HepG2 (cell line): ENCODE data around the gene ATF3. TPM values are rescaled to one million over a fixed set of nuclear protein-coding genes. Genes with fewer than 3 reads are reported as not detected.
A peak's percentile ranks its signal among the peaks of the same experiment; 100 is the strongest.

ENCODE experiments used
- AHR ChIP-seq: IDR thresholded peaks from 2 replicates; pipeline ENCODE4 v1.6.1; 2018; ENCODE audit warnings: missing genetic modification reagents, missing compliant biosample characterization
- ATF4 ChIP-seq, 2 experiments: fragments of 450-650 bp in 1 of 2; sonication (generic) in 1 of 2; formaldehyde crosslinking; IDR thresholded peaks; 2 replicates each; pipeline versions ENCODE4 v1.5.0 to v1.8.0; 2020 to 2022; ENCODE audit warnings: mild to moderate bottlenecking in 1 of 2, missing genetic modification reagents in 1 of 2
- GATAD2A ChIP-seq: IDR thresholded peaks from 2 replicates; pipeline ENCODE4 v1.6.1; 2016
- GZF1 ChIP-seq: sonication (generic); formaldehyde crosslinking; IDR thresholded peaks from 2 replicates; pipeline ENCODE4 v1.5.1; 2020; ENCODE audit warnings: mild to moderate bottlenecking, missing genetic modification reagents
- PATZ1 ChIP-seq: sonication (generic); formaldehyde crosslinking; IDR thresholded peaks from 2 replicates; pipeline ENCODE4 v1.4.0; 2020; ENCODE audit warnings: missing genetic modification reagents
- RORA ChIP-seq: sonication (generic); formaldehyde crosslinking; IDR thresholded peaks from 2 replicates; pipeline ENCODE4 v1.5.0; 2020; ENCODE audit warnings: mild to moderate bottlenecking, missing genetic modification reagents, moderate library complexity
- ZEB1 ChIP-seq: IDR thresholded peaks from 2 replicates; pipeline ENCODE4 v1.6.1; 2012; ENCODE audit warnings: mild to moderate bottlenecking, low read depth, inconsistent platforms; ENCODE audit not compliant: insufficient replicate concordance
- ZFY ChIP-seq: sonication (generic); formaldehyde crosslinking; IDR thresholded peaks from 2 replicates; pipeline ENCODE4 v1.4.0; 2020; ENCODE audit warnings: missing genetic modification reagents
- ZNF136 ChIP-seq: sonication (generic); formaldehyde crosslinking; IDR thresholded peaks from 2 replicates; pipeline ENCODE4 v1.8.1; 2022; ENCODE audit warnings: low read depth, mild to moderate bottlenecking, moderate library complexity, missing genetic modification reagents
- ZNF280B ChIP-seq: sonication (generic); formaldehyde crosslinking; IDR thresholded peaks from 2 replicates; pipeline ENCODE4 v1.5.0; 2020; ENCODE audit warnings: missing genetic modification reagents, mild to moderate bottlenecking, borderline replicate concordance
- ZNF335 ChIP-seq: sonication (generic); formaldehyde crosslinking; IDR thresholded peaks from 2 replicates; pipeline ENCODE4 v1.4.0; 2020; ENCODE audit warnings: missing genetic modification reagents
- ZNF839 ChIP-seq: sonication (generic); formaldehyde crosslinking; IDR thresholded peaks from 2 replicates; pipeline ENCODE4 v1.4.0; 2020; ENCODE audit warnings: missing genetic modification reagents, mild to moderate bottlenecking, borderline replicate concordance
- polyA plus RNA-seq, 8 experiments: library from polyadenylated mRNA; depleted of rRNA in 3 of 8; stranded (reverse) in 7 of 8; unstranded in 1 of 8; fragments of >200 nt; fragmentation: Illumina TruSeq in 4 of 8; extraction: Trizol in 4 of 8; gene quantifications; 2 replicates each; pipeline versions ENCODE4 v1.2.1 to v1.2.3, GENCODE V29; 2011 to 2016; ENCODE audit warnings: low read depth in 4 of 8, missing spikeins in 1 of 8, mixed read lengths in 1 of 8; ENCODE audit not compliant: insufficient read depth in 1 of 8
- total RNA-seq, 5 experiments: library from RNA; depleted of rRNA; stranded (reverse); fragments of >200 nt; fragmentation: Illumina TruSeq; extraction: Trizol; gene quantifications; 2 replicates each; pipeline ENCODE4 v1.2.3, GENCODE V29; 2016; ENCODE audit warnings: low read depth in 1 of 5

The ATF3 gene
- total and polyA plus RNA-seq, 2 of the 13 experiments (the other 11 are each of a cell fraction or from before 2014, with no cell fraction given): 5.0 to 13.0 TPM

- TF ChIP-seq PATZ1 (peak; percentile 51), GZF1 (peak; percentile 71; the same call in 1 of the 2 replicates), GATAD2A (CRISPR knock-in tag) (peak; percentile 57), RORA (no peak), ATF4 (CRISPR knock-in tag; IDR thresholded peaks at IDR 0.05) (no peak), AHR (CRISPR knock-in tag) (no peak), ZFY (CRISPR knock-in tag) (peak; percentile 62), ZNF280B (CRISPR knock-in tag) (peak; percentile 78; the same call in 1 of the 2 replicates), ZNF335 (peak; percentile 96), ZNF136 (CRISPR knock-in tag) (peak; percentile 49; the same call in 1 of the 2 replicates), ZNF839 (no peak), ZEB1 (no peak)
Observed at GRCh38 chr1:212665241-212666115, 56.9 kb downstream of the ATF3 start (continued).
